Small intestine (tissue), 7 donors: ENCODE measurements around the gene ACADVL. TPM values are rescaled to one million over a fixed set of nuclear protein-coding genes. Genes with fewer than 3 reads are reported as not detected.

Experiments
- DNase-seq, 2 donors: peaks; one replicate each; pipeline versions ENCODE4 v3.0.0 to v3.0.0-alpha.2; 2013
- FAIRE-seq: peaks from 2 replicates; lab custom pipeline; 2012; peaks lifted over from hg19 to GRCh38; lab: Jason Lieb, UNC
- H3K27ac ChIP-seq, 3 donors: one replicate each; pipeline ENCODE4 v1.5.1; 2013; ENCODE audit warnings: low read length in 2 of 3, mild to moderate bottlenecking in 2 of 3, control low read depth in 1 of 3, inconsistent platforms in 1 of 3, low read depth in 1 of 3, moderate library complexity in 1 of 3
- H3K27me3 ChIP-seq, 3 donors: one replicate each; pipeline ENCODE4 v1.6.1; 2013; ENCODE audit warnings: low read length in 3 of 3, inconsistent platforms in 1 of 3; ENCODE audit not compliant: control insufficient read depth in 3 of 3, insufficient read depth in 3 of 3
- H3K36me3 ChIP-seq, 3 donors: one replicate each; pipeline ENCODE4 v1.6.1; 2013; ENCODE audit warnings: low read length in 3 of 3, inconsistent platforms in 1 of 3, low read depth in 1 of 3, mild to moderate bottlenecking in 1 of 3, moderate library complexity in 1 of 3; ENCODE audit not compliant: control insufficient read depth in 3 of 3, insufficient read depth in 2 of 3
- H3K4me1 ChIP-seq, 3 donors: one replicate each; pipeline ENCODE4 v1.6.1; 2013; ENCODE audit warnings: low read length in 2 of 3, inconsistent platforms in 1 of 3, low read depth in 1 of 3, mild to moderate bottlenecking in 1 of 3, moderate library complexity in 1 of 3; ENCODE audit not compliant: control insufficient read depth in 3 of 3, insufficient read depth in 2 of 3
- H3K4me3 ChIP-seq, 3 donors: one replicate each; pipeline ENCODE4 v1.5.1; 2013; ENCODE audit warnings: low read length in 3 of 3, control low read depth in 1 of 3, inconsistent platforms in 1 of 3, low read depth in 1 of 3, mild to moderate bottlenecking in 1 of 3, moderate library complexity in 1 of 3
- H3K9me3 ChIP-seq, 2 donors: one replicate each; pipeline ENCODE4 v1.6.1; 2013; ENCODE audit warnings: low read depth in 1 of 2, low read length in 1 of 2; ENCODE audit not compliant: control insufficient read depth in 2 of 2, insufficient read depth in 1 of 2
- WGBS, 3 donors: extraction: QIAGEN DNeasy Blood & Tissue Kit; methylation state at CpG; one replicate each; pipeline ENCODE4 v1.1.7; 2013; 5-methylcytosine and 5-hydroxymethylcytosine counted together
- polyA plus RNA-seq, 4 donors: library from polyadenylated mRNA; stranded (reverse) in 3 of 4; unstranded in 1 of 4; fragments of 200-250 nt in 3 of 4; fragments of 120-200 nt in 1 of 4; gene quantifications; one replicate each; pipeline versions ENCODE4 v1.2.1 to v1.2.3, GENCODE V29; 2013
- donor health status: healthy with polysubstance abuse.
- donor health status: control.
- donor health status: control.
- donor health status: Bipolar disorder and iron deficiency.
- donor health status: healthy.

ACADVL gene
- polyA plus RNA-seq, 4 donors = 424 to 2,630 (median 1,444) TPM

- FAIRE-seq (no peak), DNase-seq (peak; percentile 100)
- Histone ChIP-seq H3K27me3 (no peaks in the 10 kb centered on the region), H3K4me1 (peaks cover 10 to 35% (median 11%) of the 10 kb centered on the region in 3 donors), H3K36me3 (peaks cover 0 to 41% (median 2%) of the 10 kb centered on the region in 3 donors), H3K4me3 (peak within 1 kb of the TSS; percentile 79 to 95 (median 90)), H3K27ac (peak within 1 kb of the TSS; percentile 94 to 100 (median 100)), H3K9me3 (no peaks in the 10 kb centered on the region)
- WGBS, 3 donors = 0 to 1% (median 1%) methylated on average over 18 to 41 of the region's 41 CpGs
Observed at GRCh38 chr17:7251661-7252175, 32.0 kb downstream of the ACADVL start, which contains the start of gene CTDNEP1. Gene CTDNEP1 (minus strand): TSS chr17:7251734. CDS start chr17:7251296, 438 bp downstream.

- 0 to 1% (median 0%) methylated on average over 54 to 55 of the region's 55 CpGs for WGBS, 3 donors
- Histone ChIP-seq H3K27me3 (no peaks in the 10 kb centered on the region), H3K9me3 (no peaks in the 10 kb centered on the region), H3K36me3 (peaks cover 0 to 42% (median 3%) of the 10 kb centered on the region in 3 donors), H3K4me3 (peak within 1 kb of the TSS; percentile 79 to 95 (median 90)), H3K4me1 (peaks cover 10 to 42% (median 11%) of the 10 kb centered on the region in 3 donors), H3K27ac (peak within 1 kb of the TSS; percentile 94 to 100 (median 100))
- FAIRE-seq = no peak
- peak; percentile 93 to 97 for DNase-seq
Observed at GRCh38 chr17:7252176-7253043, 32.7 kb downstream of the ACADVL start, which contains the start of gene ELP5. Gene ELP5 (plus strand): TSS chr17:7252215. CDS start chr17:7252551, 336 bp downstream.

- DNase-seq (no peak), FAIRE-seq (no peak)
- no peaks in the 10 kb centered on the region for H3K9me3 ChIP-seq
- H3K4me3 ChIP-seq = peak overlapping the region in 2 of 3 donors; percentile 46 to 79
- 18 to 58% (median 40%) methylated on average over 5 of the region's 5 CpGs for WGBS, 3 donors
- peaks cover 10 to 48% (median 11%) of the 10 kb centered on the region in 3 donors for H3K4me1 ChIP-seq
- peaks cover 0 to 49% (median 3%) of the 10 kb centered on the region in 3 donors for H3K36me3 ChIP-seq
- H3K27ac ChIP-seq = peak overlapping the region; percentile 43 to 100 (median 94)
- no peaks in the 10 kb centered on the region for H3K27me3 ChIP-seq
Observed at GRCh38 chr17:7253082-7253481, 33.3 kb downstream of the ACADVL start.

GRCh38 chr17:7254511-7254910 is 34.8 kb downstream of the ACADVL start:
- peaks cover 6 to 51% (median 6%) of the 10 kb centered on the region in 3 donors for H3K4me1 ChIP-seq
- peaks cover 0 to 50% (median 3%) of the 10 kb centered on the region in 3 donors for H3K36me3 ChIP-seq
- H3K27ac ChIP-seq = no peak overlapping the region
- DNase-seq (no peak), FAIRE-seq (no peak)
- no peak overlapping the region for H3K4me3 ChIP-seq
- H3K27me3 ChIP-seq = no peaks in the 10 kb centered on the region
- no peaks in the 10 kb centered on the region for H3K9me3 ChIP-seq
- 72 to 88% (median 79%) methylated on average over 4 of the region's 4 CpGs for WGBS, 3 donors

GRCh38 chr17:7256766-7257456 is 37.2 kb downstream of the ACADVL start:
- 80 to 86% (median 85%) methylated on average over 8 of the region's 8 CpGs for WGBS, 3 donors
- Histone ChIP-seq H3K4me1 (peaks cover 0 to 46% (median 0%) of the 10 kb centered on the region in 3 donors), H3K9me3 (no peaks in the 10 kb centered on the region), H3K27me3 (peaks cover 0 to 3% (median 0%) of the 10 kb centered on the region in 3 donors), H3K36me3 (peaks cover 0 to 63% (median 5%) of the 10 kb centered on the region in 3 donors), H3K4me3 (no peak overlapping the region), H3K27ac (peak overlapping the region in 2 of 3 donors; percentile 64 to 99)
- DNase-seq = no peak
- no peak for FAIRE-seq

GRCh38 chr17:7258731-7259554 is 39.2 kb downstream of the ACADVL start:
- no peaks in the 10 kb centered on the region for H3K9me3 ChIP-seq
- H3K4me3 ChIP-seq = peak overlapping the region in 2 of 3 donors; percentile 76 to 89
- H3K27ac ChIP-seq = peak overlapping the region; percentile 93 to 99 (median 99)
- H3K4me1 ChIP-seq = peaks cover 0 to 48% (median 0%) of the 10 kb centered on the region in 3 donors
- FAIRE-seq (no peak), DNase-seq (peak; percentile 97 to 99)
- WGBS, 3 donors = 22 to 67% (median 37%) methylated on average over 7 of the region's 7 CpGs
- peaks cover 0 to 6% (median 0%) of the 10 kb centered on the region in 3 donors for H3K27me3 ChIP-seq
- peaks cover 0 to 65% (median 5%) of the 10 kb centered on the region in 3 donors for H3K36me3 ChIP-seq

- DNase-seq (no peak), FAIRE-seq (no peak)
- H3K4me1 ChIP-seq = peaks cover 0 to 46% (median 0%) of the 10 kb centered on the region in 3 donors
- peaks cover 0 to 61% (median 5%) of the 10 kb centered on the region in 3 donors for H3K36me3 ChIP-seq
- 27 to 63% (median 53%) methylated on average over 6 of the region's 6 CpGs for WGBS, 3 donors
- peaks cover 0 to 6% (median 0%) of the 10 kb centered on the region in 3 donors for H3K27me3 ChIP-seq
- no peaks in the 10 kb centered on the region for H3K9me3 ChIP-seq
- peak overlapping the region in 2 of 3 donors; percentile 76 to 89 for H3K4me3 ChIP-seq
- H3K27ac ChIP-seq = peak overlapping the region; percentile 93 to 99 (median 99)
Observed at GRCh38 chr17:7259555-7259889, 39.8 kb downstream of the ACADVL start.
